Endometrial microvascular endothelial cells (primary cell): ENCODE results near the gene OPTC. TPM values are rescaled to one million over a fixed set of nuclear protein-coding genes. Genes with fewer than 3 reads are reported as not detected.

Experiments used
- in situ Hi-C: cut with HindIII; loops from 2 replicates; pipeline ENCODE4 v1.10.0; 2017; ENCODE audit warnings: low sequenced_read_pairs, low pct_unique_long_range_greater_than_20kb; ENCODE audit errors: inconsistent ontology term
- total RNA-seq: library from RNA; depleted of rRNA; stranded (reverse); fragments of >200 nt; gene quantifications from one replicate; pipeline ENCODE4 v1.2.3, GENCODE V29; 2015; ENCODE audit errors: inconsistent ontology term

The OPTC gene
- total RNA-seq, 1 donor from 2014 or later, result not detected

DNA sequence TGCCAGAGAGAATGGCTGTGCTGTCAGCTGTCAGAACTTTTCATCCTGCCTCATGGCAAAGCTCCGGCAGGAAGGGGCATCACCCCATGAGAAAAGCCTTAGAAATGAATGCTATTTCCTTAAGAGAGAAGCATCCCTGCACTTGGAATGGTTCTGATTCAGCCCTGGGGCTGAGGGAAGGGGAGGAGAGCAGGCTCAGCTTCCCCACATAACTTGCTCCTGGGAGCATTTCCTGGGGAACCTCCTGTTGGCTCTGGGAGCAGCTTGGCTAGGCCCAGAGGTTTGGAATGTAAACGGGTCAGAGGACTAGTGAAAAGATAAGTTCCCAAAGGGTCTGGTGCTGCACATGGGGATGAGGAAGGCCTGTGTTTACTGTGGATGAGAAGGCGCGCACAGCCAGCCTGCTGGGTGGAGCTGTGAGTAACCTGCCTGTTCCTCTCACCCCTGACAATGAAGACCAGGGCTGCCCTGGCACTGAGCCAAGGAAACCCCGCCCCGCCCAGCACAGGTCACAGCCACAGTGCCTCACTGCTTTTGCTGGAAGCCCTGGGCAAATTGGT, 13.3 kb upstream of the OPTC start:
- in situ Hi-C loops, result loop anchor here (25.0 kb wide), 1 partner anchor 118 kb away; the partner anchor contains the start of gene FMOD

- in situ Hi-C loops, result loop anchor here (25.0 kb wide), 1 partner anchor 119 kb away; the partner anchor contains the start of gene FMOD
These were observed 12.8 kb upstream of the OPTC start for GRCh38 chr1:203481196-203481595.

GRCh38 chr1:203486618-203487370, 7.2 kb upstream of the OPTC start:
- in situ Hi-C loops, result loop anchor here (25.0 kb wide), 1 partner anchor 124 kb away; the partner anchor contains the start of gene FMOD

DNA sequence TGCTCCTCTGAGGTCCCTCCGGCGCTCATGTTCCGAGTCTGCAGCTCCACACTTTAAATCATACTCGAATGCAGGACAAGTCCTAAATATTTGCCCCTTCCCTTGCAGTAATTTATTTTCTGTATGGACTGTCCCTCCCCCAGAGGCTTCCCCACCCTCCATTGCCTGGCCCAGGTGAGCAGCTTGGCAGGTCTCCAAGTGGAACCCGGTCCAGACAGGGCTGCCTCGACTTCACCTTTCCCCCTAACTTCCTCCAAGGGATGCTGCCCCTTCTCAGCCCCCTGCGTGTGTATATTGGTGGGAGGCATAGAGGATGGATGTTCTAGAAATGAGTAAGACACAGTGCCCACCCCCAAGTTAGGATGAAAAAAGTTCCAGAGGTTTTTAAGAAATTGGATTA, 5.4 kb upstream of the OPTC start:
- in situ Hi-C loops, result loop anchor here (25.0 kb wide), 1 partner anchor 126 kb away; the partner anchor contains the start of gene FMOD

DNA sequence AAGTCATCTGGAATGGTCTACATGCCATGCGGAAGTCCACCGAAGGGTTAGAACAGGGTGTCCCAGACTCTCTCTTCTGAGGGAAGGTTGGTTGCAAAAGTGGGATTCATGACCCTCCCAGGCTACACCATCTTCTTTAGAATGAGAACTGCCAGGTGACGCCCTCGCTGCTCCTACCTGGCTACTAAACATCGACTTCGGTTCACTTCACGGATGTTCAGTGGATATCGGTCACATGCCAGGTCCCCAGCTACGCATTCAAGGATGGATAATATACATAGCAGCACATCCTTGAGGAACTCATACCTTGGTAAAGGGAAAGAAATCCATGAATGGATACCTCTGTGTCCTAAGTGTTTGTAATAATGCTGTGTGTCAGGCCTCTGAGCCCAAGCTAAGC, 3.3 kb upstream of the OPTC start:
- in situ Hi-C loops, result loop anchor here (25.0 kb wide), 1 partner anchor 128 kb away; the partner anchor contains the start of gene FMOD

GRCh38 chr1:203491664-203492063, 2.3 kb upstream of the OPTC start:
- in situ Hi-C loops, result loop anchor here (25.0 kb wide), 1 partner anchor 129 kb away; the partner anchor contains the start of gene FMOD

DNA sequence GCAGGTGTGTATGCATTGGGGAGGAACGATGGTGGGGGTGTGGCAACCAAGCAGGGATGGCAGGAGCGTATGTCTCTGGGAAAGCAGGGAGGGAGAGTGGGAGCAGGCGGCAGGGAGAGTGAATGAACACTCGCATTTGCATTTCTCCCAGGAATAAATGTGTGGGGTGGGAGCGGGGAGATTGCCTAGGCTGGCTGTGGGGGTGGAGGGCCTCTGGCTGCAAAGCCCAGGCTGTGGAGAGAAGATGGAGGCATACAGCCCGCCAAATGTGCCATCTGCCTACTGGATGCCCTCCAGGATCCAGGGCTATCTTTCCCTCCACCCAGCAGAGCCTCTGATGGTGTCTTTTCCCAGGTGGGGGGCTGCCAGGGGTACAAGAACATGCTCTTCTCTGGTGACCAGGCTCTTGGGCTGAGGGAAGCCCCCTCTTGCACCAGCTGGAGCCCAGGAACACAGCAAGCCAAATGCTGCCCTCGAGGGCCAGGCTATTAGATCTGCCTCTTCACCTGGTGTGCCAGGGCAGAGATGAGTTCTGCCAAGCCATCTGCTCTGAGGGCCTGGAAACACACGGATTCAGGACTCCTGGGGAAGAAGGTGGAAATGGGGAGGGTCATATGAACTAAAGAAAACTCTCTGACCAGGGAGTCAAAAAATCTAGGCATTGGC, 1.7 kb upstream of the OPTC start:
- in situ Hi-C loops, result loop anchor here (25.0 kb wide), 1 partner anchor 130 kb away; the partner anchor contains the start of gene FMOD

DNA sequence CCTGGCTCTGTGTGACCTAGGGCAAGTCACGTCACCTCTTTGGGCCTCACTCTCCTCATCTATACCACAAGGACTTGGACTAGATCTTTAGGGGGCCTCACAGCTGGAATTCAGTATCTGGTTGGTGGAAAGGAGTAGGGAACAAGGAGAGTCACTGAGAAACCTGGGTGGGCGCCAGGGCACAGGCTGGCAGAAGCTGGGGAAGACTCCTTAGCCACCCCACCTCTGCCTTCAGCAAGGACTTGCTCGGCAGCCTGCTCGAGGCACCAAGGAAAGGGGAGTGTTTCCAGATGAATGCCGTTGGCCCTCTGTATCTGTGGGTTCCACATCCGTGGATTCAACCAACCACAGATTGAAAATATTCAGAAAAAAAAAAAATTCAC, 1.2 kb upstream of the OPTC start:
- in situ Hi-C loops, result loop anchor here (25.0 kb wide), 1 partner anchor 130 kb away; the partner anchor contains the start of gene FMOD

GRCh38 chr1:203495845-203496244, 1.9 kb downstream of the OPTC start:
- in situ Hi-C loops, result loop anchor here (25.0 kb wide), 1 partner anchor 134 kb away; the partner anchor contains the start of gene FMOD

- in situ Hi-C loops, result loop anchor here (25.0 kb wide), 1 partner anchor 135 kb away; the partner anchor contains the start of gene FMOD
These were observed 3.4 kb downstream of the OPTC start for GRCh38 chr1:203497269-203497777.

GRCh38 chr1:203499643-203500278, 5.8 kb downstream of the OPTC start:
- in situ Hi-C loops, result loop anchor here (25.0 kb wide), 1 partner anchor 137 kb away; the partner anchor contains the start of gene FMOD

DNA sequence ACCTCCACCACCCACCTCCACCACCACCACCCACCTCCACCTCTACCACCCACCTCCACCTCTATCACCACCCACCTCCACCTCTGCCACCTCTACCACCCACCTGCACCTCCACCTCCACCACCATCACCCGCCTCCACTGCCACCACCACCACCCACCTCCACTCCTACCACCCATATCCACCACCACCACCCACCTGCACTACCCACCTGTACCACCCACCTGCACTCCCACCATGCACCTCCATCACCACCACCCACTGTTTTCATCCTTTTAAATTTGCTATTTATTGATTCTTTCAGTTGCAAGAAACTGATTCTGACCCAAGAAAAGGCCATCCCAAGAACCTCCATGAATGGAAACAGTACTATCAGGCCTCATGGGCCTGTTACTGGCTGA, 6.3 kb downstream of the OPTC start:
- in situ Hi-C loops, result no loop called here

GRCh38 chr1:203503836-203504235, 9.9 kb downstream of the OPTC start:
- in situ Hi-C loops, result no loop called here

DNA sequence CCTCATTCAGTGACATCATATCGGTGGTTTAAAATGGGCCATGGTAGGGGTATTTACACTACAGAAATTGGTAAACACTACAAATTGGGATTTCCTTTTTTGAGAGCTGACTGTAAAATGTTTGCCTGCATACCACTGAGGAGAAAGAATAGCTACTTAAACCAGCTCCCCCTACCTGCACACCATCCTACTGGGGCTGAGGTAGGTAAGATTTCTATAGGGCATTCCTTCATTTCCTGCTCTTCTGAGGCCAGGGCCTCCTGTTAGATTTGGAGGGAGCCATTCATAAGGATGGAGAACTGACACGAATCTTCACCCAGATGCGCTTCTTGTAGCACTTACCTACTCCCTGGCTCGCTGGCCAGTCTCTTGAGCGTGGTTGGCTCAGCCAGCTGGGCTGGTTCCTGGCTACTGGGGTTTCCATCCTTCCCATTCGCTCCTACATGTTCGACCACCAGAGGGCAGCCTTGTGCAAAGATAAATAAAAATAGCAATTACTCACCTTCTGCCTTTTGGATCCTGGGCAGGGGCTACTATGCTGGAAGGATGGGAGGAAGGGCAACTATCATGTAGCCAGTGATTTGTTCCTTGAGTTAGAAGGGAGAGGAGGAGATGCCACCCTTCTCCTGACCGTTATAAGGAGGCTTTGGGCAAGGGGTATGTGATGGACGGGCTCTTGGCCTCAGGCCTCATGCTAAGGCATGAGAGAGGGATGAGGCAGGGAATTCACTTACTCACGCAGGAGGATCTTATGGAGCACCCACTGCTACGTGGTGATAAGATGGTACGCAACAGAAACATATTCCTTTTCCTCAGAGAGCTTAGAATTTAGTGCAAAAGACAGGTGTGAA, 10.7 kb downstream of the OPTC start:
- in situ Hi-C loops, result no loop called here

GRCh38 chr1:203505526-203506204, 11.7 kb downstream of the OPTC start:
- in situ Hi-C loops, result no loop called here

- in situ Hi-C loops, result no loop called here
These were observed 13.1 kb downstream of the OPTC start for GRCh38 chr1:203506858-203507626.

- in situ Hi-C loops, result no loop called here
These were observed 13.8 kb downstream of the OPTC start for GRCh38 chr1:203507759-203508158.
